ENCODE results near the gene FTSJ1. TPM values are rescaled to one million over a fixed set of nuclear protein-coding genes. Genes with fewer than 3 reads are reported as not detected.

Gene FTSJ1
- total RNA-seq = 34.9 and 49.0 TPM in 2 replicates

GRCh38 chrX:48475774-48476577 lies at the start of gene FTSJ1:
Gene FTSJ1, plus strand, starts transcription at chrX:48476199. Its CDS starts 1,849 bp downstream, at chrX:48478048.

GRCh38 chrX:48470110-48470832 lies 5.7 kb upstream of the FTSJ1 start, which contains the start of gene SLC38A5:
Gene SLC38A5, minus strand, starts transcription at chrX:48470260. Its CDS starts 2,336 bp downstream, at chrX:48467924.

GRCh38 chrX:48508400-48509244 lies 32.6 kb downstream of the FTSJ1 start, which contains the start of gene PORCN:
Gene PORCN, plus strand, starts transcription at chrX:48508992. Its CDS starts 829 bp downstream, at chrX:48509821.

DNA sequence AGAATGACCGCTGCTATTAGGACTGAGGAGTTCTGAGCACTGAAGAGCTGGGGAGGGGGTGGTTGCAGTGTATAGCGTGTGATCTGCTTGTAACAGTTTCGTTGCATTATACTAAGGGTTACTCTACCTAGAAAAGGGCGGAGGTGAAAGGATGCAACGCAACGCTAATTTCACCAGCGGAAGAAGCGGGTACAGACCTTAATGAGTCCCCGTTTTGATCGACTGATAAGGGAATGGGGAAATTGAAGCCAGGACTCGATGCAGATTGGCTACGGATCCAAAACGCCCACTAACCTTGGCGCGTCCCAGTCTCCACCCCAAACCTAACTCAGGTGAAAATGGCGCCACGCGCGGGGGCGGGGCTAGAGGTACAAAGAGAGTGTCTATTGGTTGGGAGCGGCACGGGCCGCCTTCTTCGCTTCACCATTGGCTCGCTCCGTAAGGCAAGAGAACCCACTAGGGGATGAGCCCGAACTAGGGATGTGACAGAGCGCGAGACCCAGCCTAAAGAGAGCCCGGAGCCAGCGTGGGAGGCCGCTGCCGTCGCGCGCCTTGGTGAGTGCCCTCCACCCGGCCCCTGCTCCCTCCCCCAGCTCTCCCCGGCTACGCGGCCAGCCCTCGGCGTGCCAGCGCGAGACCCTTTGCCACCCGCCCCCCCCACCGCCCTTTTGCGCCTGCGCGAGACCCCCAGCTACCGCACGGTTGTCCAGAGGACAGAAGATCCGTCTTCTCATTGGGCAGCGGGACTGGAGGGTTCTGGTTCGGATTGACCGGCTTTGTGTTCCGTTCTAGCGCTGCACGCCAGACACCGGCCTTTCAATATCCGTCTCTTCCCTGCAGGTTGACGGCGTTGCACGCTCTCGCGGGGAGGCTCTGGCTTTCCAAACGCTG lies 45.6 kb downstream of the FTSJ1 start, which contains the start of gene EBP:
TSS of gene EBP (plus strand) at position 456 of the 891 bp plus-strand sequence. CDS start 1,964 bp downstream, outside the sequence.

Other genes with a start within 250 kb of the FTSJ1 start
- not detected in 2 replicates for gene SSX1, start 220.8 kb upstream of the FTSJ1 start, total RNA-seq
- not detected in 2 replicates for gene SSX3, start 119.5 kb upstream of the FTSJ1 start, total RNA-seq
- not detected in 2 replicates for gene SSX4, start 92.7 kb upstream of the FTSJ1 start, total RNA-seq
- not detected in 2 replicates for gene SSX4B, start 64.2 kb upstream of the FTSJ1 start, total RNA-seq
- 14.2 and 21.1 TPM in 2 replicates for gene SLC38A5, start 5.9 kb upstream of the FTSJ1 start, total RNA-seq
- gene PORCN, start 32.8 kb downstream of the FTSJ1 start, total RNA-seq = 8.2 and 11.0 TPM in 2 replicates
- gene EBP, start 45.6 kb downstream of the FTSJ1 start, total RNA-seq = 62.8 and 84.9 TPM in 2 replicates
- gene TBC1D25, start 63.5 kb downstream of the FTSJ1 start, total RNA-seq = 5.4 and 6.0 TPM in 2 replicates
- gene RBM3, start 98.3 kb downstream of the FTSJ1 start, total RNA-seq = 301 and 362 TPM in 2 replicates
- gene WDR13, start 121.3 kb downstream of the FTSJ1 start, total RNA-seq = 146 and 154 TPM in 2 replicates
- 0.12 TPM in 1 of 2 replicates, not detected in the other for gene WAS, start 207.6 kb downstream of the FTSJ1 start, total RNA-seq
- 3.0 and 4.4 TPM in 2 replicates for gene SUV39H1, start 220.5 kb downstream of the FTSJ1 start, total RNA-seq

Measured in aortic smooth muscle cell (primary cell).